H1 (cell line): ENCODE measurements around the gene NFYA. TPM values are rescaled to one million over a fixed set of nuclear protein-coding genes. Genes with fewer than 3 reads are reported as not detected.

Experiments used
- CTCF ChIA-PET: fragments of 300-600 bp; sonication (Branson Sonifier 250); formaldehyde crosslinking; loops from one replicate; lab custom pipeline; 2021; ENCODE audit not compliant: partially characterized antibody; lab: Charles Lee
- POLR2A ChIA-PET: fragments of 300-600 bp; sonication (Branson Sonifier 250); formaldehyde crosslinking; loops from one replicate; lab custom pipeline; 2021; ENCODE audit warnings: inconsistent platforms; ENCODE audit not compliant: partially characterized antibody; lab: Charles Lee
- DNase-seq, 2 experiments: peaks; one replicate each; pipeline versions ENCODE4 v3.0.0 to v3.0.0-alpha.2; 2010 to 2022; ENCODE audit warnings: low spot score in 2 of 2, low read depth in 1 of 2, mixed read lengths in 1 of 2
- FAIRE-seq: peaks from 2 replicates; lab custom pipeline; 2011; peaks lifted over from hg19 to GRCh38; lab: Jason Lieb, UNC
- H2AFZ ChIP-seq: 2 replicates; pipeline ENCODE4 v1.8.1; 2012; ENCODE audit warnings: low read length, inconsistent platforms
- H2AK5ac ChIP-seq: 2 replicates; pipeline ENCODE4 v1.6.1; 2013; ENCODE audit warnings: low read depth, low read length
- H2BK120ac ChIP-seq: replicated peaks from 2 replicates; pipeline ENCODE3; 2013; ENCODE audit warnings: low read depth, low read length, inconsistent platforms
- H2BK12ac ChIP-seq: 2 replicates; pipeline ENCODE4 v1.6.1; 2013; ENCODE audit warnings: low read depth, low read length
- H2BK15ac ChIP-seq: 2 replicates; pipeline ENCODE4 v1.6.1; 2013; ENCODE audit warnings: low read length
- H2BK20ac ChIP-seq: 2 replicates; pipeline ENCODE4 v1.6.1; 2013; ENCODE audit warnings: low read length
- H2BK5ac ChIP-seq: 2 replicates; pipeline ENCODE4 v1.6.1; 2013; ENCODE audit warnings: low read depth, low read length
- H3K14ac ChIP-seq: 2 replicates; pipeline ENCODE4 v1.6.1; 2013; ENCODE audit warnings: inconsistent platforms; ENCODE audit not compliant: insufficient read length
- H3K18ac ChIP-seq: 2 replicates; pipeline ENCODE4 v1.6.1; 2013; ENCODE audit warnings: low read length; ENCODE audit errors: extremely low read depth
- H3K23ac ChIP-seq: 2 replicates; pipeline ENCODE4 v1.6.1; 2013; ENCODE audit warnings: inconsistent platforms; ENCODE audit not compliant: insufficient read length
- H3K23me2 ChIP-seq: 2 replicates; pipeline ENCODE4 v1.6.1; 2013; ENCODE audit warnings: low read depth, low read length
- H3K27ac ChIP-seq: 2 replicates; pipeline ENCODE4 v1.6.1; 2011; ENCODE audit warnings: low read depth, low read length, inconsistent platforms
- H3K27me3 ChIP-seq, 4 experiments: replicated peaks in 1 of 4; 1 replicate in 1 of 4; 2 replicates in 3 of 4; pipeline versions ENCODE4 v1.6.1 to v1.8.1; 2011 to 2013; ENCODE audit warnings: low read length in 3 of 4, mild to moderate bottlenecking in 3 of 4, inconsistent platforms in 2 of 4, mixed read lengths in 2 of 4, moderate library complexity in 1 of 4; ENCODE audit not compliant: control insufficient read depth in 3 of 4, insufficient read depth in 3 of 4; ENCODE audit errors: extremely low read depth in 1 of 4
- H3K36me3 ChIP-seq, 4 experiments: 2 replicates each; pipeline versions ENCODE4 v1.6.1 to v1.8.1; 2011 to 2013; ENCODE audit warnings: mild to moderate bottlenecking in 4 of 4, low read length in 3 of 4, moderate library complexity in 2 of 4, control low read depth in 1 of 4, inconsistent platforms in 1 of 4; ENCODE audit not compliant: insufficient read depth in 4 of 4, control insufficient read depth in 2 of 4
- H3K4ac ChIP-seq: replicated peaks from 2 replicates; pipeline ENCODE3; 2013; ENCODE audit warnings: low read length, low read depth, mixed read lengths, inconsistent platforms; ENCODE audit not compliant: insufficient read length
- H3K4me1 ChIP-seq, 4 experiments: replicated peaks in 1 of 4; 1 replicate in 1 of 4; 2 replicates in 3 of 4; pipeline versions ENCODE4 v1.6.1 to v1.8.1; 2011 to 2013; ENCODE audit warnings: low read length in 3 of 4, inconsistent platforms in 2 of 4, mixed read lengths in 1 of 4; ENCODE audit not compliant: insufficient read depth in 4 of 4, control insufficient read depth in 3 of 4
- H3K4me2 ChIP-seq, 2 experiments: 2 replicates each; pipeline versions ENCODE4 v1.6.1 to v1.8.1; 2011 to 2013; ENCODE audit warnings: low read depth in 2 of 2, low read length in 2 of 2, control low read depth in 1 of 2, inconsistent platforms in 1 of 2, mild to moderate bottlenecking in 1 of 2; ENCODE audit not compliant: insufficient read depth in 1 of 2
- H3K4me3 ChIP-seq, 4 experiments: fragments of 200-600, 300-600 bp in 1 of 4; sonication (generic), shearing (Covaris generic), sonication (Bioruptor Twin) in 1 of 4; 2 replicates each; pipeline versions ENCODE4 v1.5.1 to v1.8.1; 2011 to 2016; ENCODE audit warnings: low read length in 4 of 4, low read depth in 3 of 4, control low read depth in 2 of 4, inconsistent platforms in 2 of 4, mild to moderate bottlenecking in 2 of 4, mixed read lengths in 1 of 4, moderate library complexity in 1 of 4; ENCODE audit not compliant: insufficient read depth in 2 of 4; ENCODE audit errors: extremely low read depth in 1 of 4
- H3K56ac ChIP-seq: replicated peaks from 2 replicates; pipeline ENCODE3; 2013; ENCODE audit warnings: low read depth, mild to moderate bottlenecking, mixed read lengths, low read length, inconsistent platforms; ENCODE audit not compliant: insufficient read length
- H3K79me1 ChIP-seq: 2 replicates; pipeline ENCODE4 v1.6.1; 2013; ENCODE audit warnings: low read depth, low read length, control low read depth
- H3K79me2 ChIP-seq, 2 experiments: 2 replicates each; pipeline versions ENCODE4 v1.6.1 to v1.8.1; 2012 to 2013; ENCODE audit warnings: low read length in 2 of 2, mild to moderate bottlenecking in 2 of 2, inconsistent platforms in 1 of 2; ENCODE audit not compliant: insufficient read depth in 2 of 2, control insufficient read depth in 1 of 2
- H3K9ac ChIP-seq, 4 experiments: replicated peaks in 1 of 4; 1 replicate in 1 of 4; 2 replicates in 3 of 4; pipeline versions ENCODE4 v1.6.1 to v1.8.1; 2011 to 2013; ENCODE audit warnings: low read depth in 3 of 4, low read length in 3 of 4, control low read depth in 2 of 4, mild to moderate bottlenecking in 2 of 4, moderate library complexity in 2 of 4, inconsistent platforms in 1 of 4; ENCODE audit errors: extremely low read depth in 1 of 4
- H3K9me3 ChIP-seq, 2 experiments: 2 replicates each; pipeline versions ENCODE4 v1.6.1 to v1.8.1; 2012 to 2013; ENCODE audit warnings: mild to moderate bottlenecking in 2 of 2, moderate library complexity in 2 of 2, control low read depth in 1 of 2, inconsistent platforms in 1 of 2, low read depth in 1 of 2, low read length in 1 of 2, mixed read lengths in 1 of 2; ENCODE audit not compliant: insufficient read depth in 2 of 2
- H4K20me1 ChIP-seq, 2 experiments: replicated peaks in 1 of 2; 2 replicates each; pipeline versions ENCODE3 to v1.8.1; 2011 to 2013; ENCODE audit warnings: inconsistent platforms in 2 of 2, low read length in 2 of 2, mild to moderate bottlenecking in 1 of 2; ENCODE audit not compliant: insufficient read depth in 2 of 2, control insufficient read depth in 1 of 2
- H4K5ac ChIP-seq: 2 replicates; pipeline ENCODE4 v1.6.1; 2013; ENCODE audit warnings: low read length, low read depth, mixed read lengths, inconsistent platforms; ENCODE audit not compliant: insufficient read length
- H4K8ac ChIP-seq: 2 replicates; pipeline ENCODE4 v1.8.0; 2013; ENCODE audit warnings: mild to moderate bottlenecking, moderate library complexity, low read length, inconsistent platforms; ENCODE audit not compliant: insufficient read depth; ENCODE audit errors: extremely low read depth
- H4K91ac ChIP-seq: replicated peaks from 2 replicates; pipeline ENCODE3; 2013; ENCODE audit warnings: low read length, mixed read lengths, inconsistent platforms; ENCODE audit not compliant: insufficient read length
- RAD21 ChIP-seq, 2 experiments: IDR thresholded peaks in 1 of 2; conservative IDR thresholded peaks in 1 of 2; 2 replicates each; pipeline ENCODE4 v1.6.1; 2011; ENCODE audit warnings: low read depth in 2 of 2, low read length in 2 of 2, improper control_type of control experiment in 1 of 2, inconsistent platforms in 1 of 2, mild to moderate bottlenecking in 1 of 2, moderate library complexity in 1 of 2
- WGBS, 2 experiments: shearing (Covaris generic) in 1 of 2; methylation state at CpG; one replicate each; pipeline versions ENCODE4 v1.1.6 to v1.1.7; 2013 to 2015; ENCODE audit warnings: low lambda C conversion rate in 2 of 2, mixed read lengths in 2 of 2, inconsistent platforms in 1 of 2, low coverage in 1 of 2, missing lambda C conversion rate in 1 of 2; ENCODE audit not compliant: insufficient replicate concordance in 2 of 2, insufficient coverage in 1 of 2, insufficient read length in 1 of 2; ENCODE audit errors: extremely low coverage in 1 of 2, missing lambda C conversion rate in 1 of 2; 5-methylcytosine and 5-hydroxymethylcytosine counted together
- polyA plus RNA-seq, 7 experiments: library from polyadenylated mRNA; depleted of rRNA in 3 of 7; stranded (reverse) in 5 of 7; unstranded in 2 of 7; fragments of >200 nt in 5 of 7; fragments of 200-250 nt in 2 of 7; gene quantifications; 1 replicate in 5 of 7; 2 replicates in 1 of 7; 4 replicates in 1 of 7; pipeline versions ENCODE4 v1.2.1 to v1.2.3, GENCODE V29; 2011 to 2013; ENCODE audit warnings: missing spikeins in 2 of 7, mixed read lengths in 2 of 7
- total RNA-seq: library from RNA; stranded (reverse); fragmentation: NEBNext Ultra II Directional; extraction: Animal tissue kit (Norgen Biotek cat#: 25700); gene quantifications from 2 replicates; pipeline ENCODE4 v1.2.1, GENCODE V29; 2021

The NFYA gene
- total and polyA plus RNA-seq, 2 of the 8 experiments (the other 6 are each of a cell fraction or from before 2014, with no cell fraction given) = 19.8 to 33.7 TPM

DNA sequence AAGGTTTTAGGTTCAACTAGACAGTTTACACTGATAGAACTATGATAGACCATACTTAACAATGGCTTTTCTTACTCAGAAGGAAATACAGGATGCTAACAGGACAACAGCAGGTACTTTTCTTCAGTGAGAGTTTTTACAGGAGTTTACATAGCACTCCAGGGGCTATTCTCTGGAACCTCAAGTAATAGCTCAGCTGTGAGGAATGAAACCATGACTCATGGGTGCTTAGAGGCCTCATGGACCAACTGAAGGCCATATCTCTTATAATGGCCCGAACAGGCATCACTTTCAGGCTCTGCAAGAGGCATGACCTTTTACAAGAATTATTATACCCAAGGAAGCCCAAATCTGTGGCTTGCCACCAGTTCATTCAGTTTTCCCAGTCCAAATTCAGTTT, 49.6 kb downstream of the NFYA start:
- no peak overlapping the region for H3K4me3 ChIP-seq
- CTCF ChIA-PET = no interaction called here
- no peak for DNase-seq

More for the DNA sequence above, 49.6 kb downstream of the NFYA start:
- Histone ChIP-seq H3K18ac (no peak overlapping the region), H3K27me3 (no peaks in the 10 kb centered on the region), H4K8ac (no peak overlapping the region), H3K36me3 (no peaks in the 10 kb centered on the region; a peak in 1 of 8 replicates), H2BK20ac (no peak overlapping the region), H3K14ac (no peak overlapping the region), H3K27ac (no peak overlapping the region), H3K9ac (no peak overlapping the region), H4K20me1 (no peaks in the 10 kb centered on the region), H3K4me1 (no peaks in the 10 kb centered on the region), H3K23ac (no peak overlapping the region), H2AK5ac (no peak overlapping the region), H4K91ac (no peak overlapping the region), H2BK120ac (no peak overlapping the region), H3K56ac (no peak overlapping the region), H2BK12ac (no peak overlapping the region), H3K9me3 (no peaks in the 10 kb centered on the region), H4K5ac (no peak overlapping the region), H3K4me2 (no peak overlapping the region), H3K23me2 (no peaks in the 10 kb centered on the region; the same call in 1 of the 2 replicates), H2BK15ac (no peak overlapping the region), H2BK5ac (no peak overlapping the region), H3K79me1 (no peaks in the 10 kb centered on the region), H3K79me2 (no peaks in the 10 kb centered on the region), H2AFZ (no peak overlapping the region), H3K4ac (no peak overlapping the region)
- 83% methylated on average over 1 of the region's 1 CpG; no CpG with 5 or more reads in 1 of the 2 experiments for WGBS, 2 experiments
- no peak for TF ChIP-seq RAD21 (IDR thresholded peaks at IDR 0.05 in 1 of 2, conservative IDR thresholded peaks at IDR 0.05 in 1 of 2; ENCODE audit: low read depth in 2 of 2, low read length in 2 of 2)
- no peak for FAIRE-seq
- POLR2A ChIA-PET = no interaction called here
